GM19043 (cell line): Measurements from ENCODE around the gene ABCB8.
A peak's percentile ranks its signal among the peaks of the same experiment; 100 is the strongest.

ENCODE experiments used
- ATAC-seq: cut with Tn5 transposase; IDR thresholded peaks from one replicate; pipeline ENCODE4 v1.9.1; 2021; ENCODE audit warnings: low read depth; ENCODE audit not compliant: unreplicated experiment

ABCB8 gene

GRCh38 chr7:151083071-151083823 lies 55.0 kb downstream of the ABCB8 start, which contains the start of gene TMUB1:
Gene TMUB1 (minus strand): TSS chr7:151083493. CDS start chr7:151082563, 930 bp downstream.
- peak; percentile 48 for ATAC-seq

GRCh38 chr7:151083824-151084160 lies 55.5 kb downstream of the ABCB8 start:
- no peak for ATAC-seq

GRCh38 chr7:151085329-151085690 lies 57.1 kb downstream of the ABCB8 start:
- ATAC-seq = no peak

GRCh38 chr7:151085691-151086620 lies 57.7 kb downstream of the ABCB8 start, which contains the start of gene AGAP3:
Gene AGAP3 (plus strand): TSS chr7:151086475. CDS start chr7:151086742, 267 bp downstream.
- ATAC-seq = peak; percentile 40

GRCh38 chr7:151086802-151087244 lies 58.6 kb downstream of the ABCB8 start:
- ATAC-seq = no peak

- ATAC-seq = no peak
Observed at GRCh38 chr7:151087245-151088018, 59.2 kb downstream of the ABCB8 start.

- no peak for ATAC-seq
Observed at GRCh38 chr7:151088019-151088855, 60.0 kb downstream of the ABCB8 start.

GRCh38 chr7:151088856-151089699 lies 60.8 kb downstream of the ABCB8 start:
- no peak for ATAC-seq

GRCh38 chr7:151089893-151090730 lies 61.9 kb downstream of the ABCB8 start:
- ATAC-seq = no peak

- ATAC-seq = no peak
Observed at GRCh38 chr7:151091003-151091402, 62.8 kb downstream of the ABCB8 start.

- ATAC-seq = no peak
Observed at GRCh38 chr7:151091431-151091830, 63.2 kb downstream of the ABCB8 start.

- ATAC-seq = no peak
Observed at GRCh38 chr7:151091988-151092387, 63.7 kb downstream of the ABCB8 start.

- no peak for ATAC-seq
Observed at GRCh38 chr7:151093748-151094147, 65.5 kb downstream of the ABCB8 start.

GRCh38 chr7:151094675-151095074 lies 66.4 kb downstream of the ABCB8 start:
- no peak for ATAC-seq

GRCh38 chr7:151095123-151095797 lies 67.0 kb downstream of the ABCB8 start:
- no peak for ATAC-seq

GRCh38 chr7:151095828-151096475 lies 67.7 kb downstream of the ABCB8 start:
- ATAC-seq = no peak
